CD4-positive, CD25-positive, alpha-beta regulatory T cell (primary cell): ENCODE measurements around the gene AUTS2. TPM values are rescaled to one million over a fixed set of nuclear protein-coding genes. Genes with fewer than 3 reads are reported as not detected.
A peak's percentile ranks its signal among the peaks of the same experiment; 100 is the strongest.

Experiments used
- ATAC-seq, 2 donors: fragments of 150-1000 bp; cut with Tn5 transposase; one replicate each; pipeline ENCODE4 v1.10.0; 2021; ENCODE audit warnings: low read depth in 2 of 2, moderate number of reproducible peaks in 2 of 2, moderate library complexity in 1 of 2
- DNase-seq, 3 donors: peaks; one replicate each; pipeline versions ENCODE4 v3.0.0 to v3.0.0-alpha.2; 2012 to 2022; ENCODE audit warnings: mixed read lengths in 1 of 3
- H3K27ac ChIP-seq: one replicate; pipeline ENCODE4 v1.7.0; 2013; ENCODE audit warnings: mild to moderate bottlenecking, low read length; ENCODE audit not compliant: insufficient read depth, poor library complexity, severe bottlenecking
- H3K27me3 ChIP-seq: one replicate; pipeline ENCODE4 v1.7.0; 2013; ENCODE audit warnings: low read length; ENCODE audit not compliant: control insufficient read depth, insufficient read depth
- H3K36me3 ChIP-seq: one replicate; pipeline ENCODE4 v1.7.0; 2013; ENCODE audit warnings: mild to moderate bottlenecking, low read length, moderate library complexity; ENCODE audit not compliant: control insufficient read depth, insufficient read depth
- H3K4me1 ChIP-seq: 2 replicates; pipeline ENCODE4 v1.7.0; 2013; ENCODE audit warnings: mild to moderate bottlenecking, low read length; ENCODE audit not compliant: insufficient read depth, control insufficient read depth, poor library complexity, severe bottlenecking
- H3K4me3 ChIP-seq: one replicate; pipeline ENCODE4 v1.7.0; 2013; ENCODE audit warnings: low read depth, mild to moderate bottlenecking, low read length, moderate library complexity
- H3K9me3 ChIP-seq, 2 experiments: 1 replicate in 1 of 2; 2 replicates in 1 of 2; pipeline ENCODE4 v1.7.0; 2013; ENCODE audit warnings: low read length in 2 of 2, mild to moderate bottlenecking in 1 of 2, moderate library complexity in 1 of 2; ENCODE audit not compliant: control insufficient read depth in 2 of 2
- H3K27ac Mint-ChIP-seq, 3 donors: one replicate each; pipeline ENCODE4 v1.8.0; 2020 to 2022; ENCODE audit warnings: mild to moderate bottlenecking in 3 of 3, mixed read lengths in 3 of 3, moderate library complexity in 2 of 3
- H3K27me3 Mint-ChIP-seq: one replicate; pipeline ENCODE4 v1.8.0; 2022; ENCODE audit warnings: mild to moderate bottlenecking, mixed read lengths
- H3K36me3 Mint-ChIP-seq: one replicate; pipeline ENCODE4 v1.8.0; 2020; ENCODE audit warnings: mixed read lengths
- H3K4me1 Mint-ChIP-seq, 4 donors: one replicate each; pipeline ENCODE4 v1.8.0; 2020 to 2022; ENCODE audit warnings: mixed read lengths in 4 of 4, mild to moderate bottlenecking in 1 of 4
- H3K4me3 Mint-ChIP-seq, 4 donors: one replicate each; pipeline ENCODE4 v1.8.0; 2020 to 2022; ENCODE audit warnings: mild to moderate bottlenecking in 4 of 4, mixed read lengths in 4 of 4, moderate library complexity in 3 of 4
- H3K9me3 Mint-ChIP-seq, 7 donors: one replicate each; pipeline ENCODE4 v1.8.0; 2020 to 2022; ENCODE audit warnings: mixed read lengths in 7 of 7, mild to moderate bottlenecking in 3 of 7, moderate library complexity in 2 of 7
- polyA plus RNA-seq, 4 donors: library from polyadenylated mRNA; unstranded; fragments of 300-500 nt; fragmentation: Illumina TruSeq; gene quantifications; one replicate each; pipeline ENCODE4 v1.2.3, GENCODE V29; 2021
- total RNA-seq: library from RNA; stranded (reverse); gene quantifications from one replicate; pipeline ENCODE4 v1.2.3, GENCODE V29; 2022

AUTS2 gene
- total and polyA plus RNA-seq, 5 donors from 2014 or later: 0.47 to 32.4 (median 0.74) TPM

- Histone ChIP-seq H3K27ac (no peak overlapping the region), H3K36me3 (no peaks in the 10 kb centered on the region), H3K4me1 (no peaks in the 10 kb centered on the region), H3K27me3 (no peaks in the 10 kb centered on the region), H3K9me3 (no peaks in the 10 kb centered on the region), H3K4me3 (no peak overlapping the region)
- Mint-ChIP-seq H3K4me3 (no peak overlapping the region), H3K27ac (no peak overlapping the region), H3K36me3 (no peaks in the 10 kb centered on the region), H3K9me3 (peaks cover 0 to 3% (median 1%) of the 10 kb centered on the region in 7 donors), H3K27me3 (peaks cover 4% of the 10 kb centered on the region), H3K4me1 (peaks cover 0 to 3% (median 0%) of the 10 kb centered on the region in 4 donors)
- ATAC-seq (no peak), DNase-seq (no peak)
Measured at GRCh38 chr7:70741666-70742065, 1143.4 kb downstream of the AUTS2 start.

- Histone ChIP-seq H3K4me3 (no peak overlapping the region), H3K9me3 (no peaks in the 10 kb centered on the region), H3K27me3 (no peaks in the 10 kb centered on the region), H3K36me3 (no peaks in the 10 kb centered on the region), H3K27ac (no peak overlapping the region), H3K4me1 (no peaks in the 10 kb centered on the region)
- H3K4me3 Mint-ChIP-seq: no peak overlapping the region
- H3K36me3 Mint-ChIP-seq: no peaks in the 10 kb centered on the region
- H3K4me1 Mint-ChIP-seq: no peaks in the 10 kb centered on the region
- no peak overlapping the region for H3K27ac Mint-ChIP-seq
- H3K27me3 Mint-ChIP-seq: peaks cover 4% of the 10 kb centered on the region
- no peak for ATAC-seq
- DNase-seq: no peak
- peaks cover 0 to 2% (median 1%) of the 10 kb centered on the region in 7 donors for H3K9me3 Mint-ChIP-seq
Measured at GRCh38 chr7:70743531-70744325, 1145.5 kb downstream of the AUTS2 start.

GRCh38 chr7:70744492-70744891 lies 1146.2 kb downstream of the AUTS2 start:
- Mint-ChIP-seq H3K36me3 (no peaks in the 10 kb centered on the region), H3K27ac (no peak overlapping the region), H3K27me3 (peaks cover 4% of the 10 kb centered on the region), H3K9me3 (peaks cover 0 to 2% (median 1%) of the 10 kb centered on the region in 7 donors), H3K4me1 (no peaks in the 10 kb centered on the region), H3K4me3 (no peak overlapping the region)
- Histone ChIP-seq H3K36me3 (no peaks in the 10 kb centered on the region), H3K4me3 (no peak overlapping the region), H3K27me3 (no peaks in the 10 kb centered on the region), H3K27ac (no peak overlapping the region), H3K4me1 (no peaks in the 10 kb centered on the region), H3K9me3 (no peaks in the 10 kb centered on the region)
- DNase-seq: no peak
- no peak for ATAC-seq

GRCh38 chr7:70749831-70750230 lies 1151.6 kb downstream of the AUTS2 start:
- H3K36me3 ChIP-seq: no peaks in the 10 kb centered on the region
- no peak overlapping the region for H3K27ac ChIP-seq
- H3K4me1 ChIP-seq: no peaks in the 10 kb centered on the region
- H3K9me3 ChIP-seq: no peaks in the 10 kb centered on the region
- H3K4me3 ChIP-seq: no peak overlapping the region
- no peaks in the 10 kb centered on the region for H3K27me3 ChIP-seq
- no peak for DNase-seq
- H3K4me1 Mint-ChIP-seq: no peaks in the 10 kb centered on the region
- H3K36me3 Mint-ChIP-seq: peaks cover 3% of the 10 kb centered on the region
- H3K27ac Mint-ChIP-seq: no peak overlapping the region
- no peaks in the 10 kb centered on the region for H3K27me3 Mint-ChIP-seq
- no peak for ATAC-seq
- peaks cover 0 to 14% (median 2%) of the 10 kb centered on the region in 7 donors for H3K9me3 Mint-ChIP-seq
- H3K4me3 Mint-ChIP-seq: no peak overlapping the region

- Histone ChIP-seq H3K4me3 (no peak overlapping the region), H3K27ac (no peak overlapping the region), H3K27me3 (no peaks in the 10 kb centered on the region), H3K9me3 (no peaks in the 10 kb centered on the region), H3K36me3 (no peaks in the 10 kb centered on the region), H3K4me1 (no peaks in the 10 kb centered on the region)
- H3K4me3 Mint-ChIP-seq: no peak overlapping the region
- no peaks in the 10 kb centered on the region for H3K4me1 Mint-ChIP-seq
- H3K27ac Mint-ChIP-seq: peak overlapping the region in 1 of 3 donors; percentile 7
- H3K36me3 Mint-ChIP-seq: peaks cover 3% of the 10 kb centered on the region
- H3K27me3 Mint-ChIP-seq: no peaks in the 10 kb centered on the region
- peaks cover 0 to 14% (median 0%) of the 10 kb centered on the region in 7 donors for H3K9me3 Mint-ChIP-seq
- ATAC-seq: no peak
- DNase-seq: no peak
Measured at GRCh38 chr7:70751895-70752294, 1153.6 kb downstream of the AUTS2 start.

GRCh38 chr7:70752794-70753241 lies 1154.5 kb downstream of the AUTS2 start:
- no peak overlapping the region for H3K4me3 ChIP-seq
- DNase-seq (no peak), ATAC-seq (no peak)
- H3K27ac ChIP-seq: no peak overlapping the region
- H3K36me3 ChIP-seq: no peaks in the 10 kb centered on the region
- H3K4me1 ChIP-seq: no peaks in the 10 kb centered on the region
- Mint-ChIP-seq H3K36me3 (peaks cover 3% of the 10 kb centered on the region), H3K9me3 (peaks cover 0 to 14% (median 2%) of the 10 kb centered on the region in 7 donors), H3K4me1 (no peaks in the 10 kb centered on the region), H3K4me3 (no peak overlapping the region), H3K27ac (no peak overlapping the region), H3K27me3 (no peaks in the 10 kb centered on the region)
- H3K27me3 ChIP-seq: no peaks in the 10 kb centered on the region
- H3K9me3 ChIP-seq: no peaks in the 10 kb centered on the region

GRCh38 chr7:70756789-70757188 lies 1158.5 kb downstream of the AUTS2 start:
- no peak for ATAC-seq
- no peaks in the 10 kb centered on the region for H3K4me1 Mint-ChIP-seq

GRCh38 chr7:70758646-70759045 lies 1160.4 kb downstream of the AUTS2 start:
- no peak overlapping the region for H3K4me3 Mint-ChIP-seq
- H3K27ac ChIP-seq: no peak overlapping the region
- no peaks in the 10 kb centered on the region for H3K27me3 ChIP-seq
- H3K36me3 ChIP-seq: no peaks in the 10 kb centered on the region
- DNase-seq (no peak), ATAC-seq (no peak)
- H3K27ac Mint-ChIP-seq: no peak overlapping the region
- H3K36me3 Mint-ChIP-seq: no peaks in the 10 kb centered on the region
- no peaks in the 10 kb centered on the region for H3K4me1 ChIP-seq
- H3K4me3 ChIP-seq: no peak overlapping the region
- H3K9me3 ChIP-seq: no peaks in the 10 kb centered on the region
- H3K4me1 Mint-ChIP-seq: no peaks in the 10 kb centered on the region
- H3K9me3 Mint-ChIP-seq: peaks cover 0 to 6% (median 0%) of the 10 kb centered on the region in 7 donors
- H3K27me3 Mint-ChIP-seq: no peaks in the 10 kb centered on the region

More at GRCh38 chr7:70756789-70757188, 1158.5 kb downstream of the AUTS2 start:
- Histone ChIP-seq H3K27ac (no peak overlapping the region), H3K4me3 (no peak overlapping the region), H3K9me3 (no peaks in the 10 kb centered on the region), H3K36me3 (no peaks in the 10 kb centered on the region), H3K27me3 (no peaks in the 10 kb centered on the region), H3K4me1 (no peaks in the 10 kb centered on the region)
- H3K4me3 Mint-ChIP-seq: no peak overlapping the region
- H3K27me3 Mint-ChIP-seq: no peaks in the 10 kb centered on the region
- no peak overlapping the region for H3K27ac Mint-ChIP-seq
- H3K9me3 Mint-ChIP-seq: peaks cover 0 to 17% (median 2%) of the 10 kb centered on the region in 7 donors
- no peak for DNase-seq
- H3K36me3 Mint-ChIP-seq: no peaks in the 10 kb centered on the region
